IMR-90 (cell line): ENCODE measurements around the gene KIAA1328. TPM values are rescaled to one million over a fixed set of nuclear protein-coding genes. Genes with fewer than 3 reads are reported as not detected.

Experiments used
- ATAC-seq: fragments of 200-7000 bp; cut with Tn5 transposase; 2 replicates; pipeline ENCODE4 v1.9.1; 2020; ENCODE audit warnings: low read depth, mild to moderate bottlenecking, moderate library complexity
- BruUV-seq: library from RNA; stranded (reverse); fragments of 400-500 nt; replicated peaks from 2 replicates; lab custom pipeline; 2021; lab: Mats Ljungman, UMichigan
- CTCF ChIA-PET: fragments of 300-600 bp; formaldehyde crosslinking; extraction: SDS; loops from one replicate; lab custom pipeline; 2021; ENCODE audit warnings: antibody characterized with exemption; lab: Yijun Ruan, JAX
- POLR2A ChIA-PET: fragments of 300-600 bp; sonication (Branson Sonifier 250); formaldehyde crosslinking; loops from one replicate; lab custom pipeline; 2022; ENCODE audit warnings: antibody characterized with exemption; ENCODE audit not compliant: unreplicated experiment; lab: Charles Lee
- DNase-seq: peaks from one replicate; pipeline ENCODE4 v3.0.0; 2013
- H2AFZ ChIP-seq: replicated peaks from 2 replicates; pipeline ENCODE3; 2013; ENCODE audit warnings: low read length, mild to moderate bottlenecking; ENCODE audit not compliant: poor library complexity
- H2AK5ac ChIP-seq: 2 replicates; pipeline ENCODE4 v1.6.1; 2013; ENCODE audit warnings: low read depth, low read length, inconsistent platforms
- H2AK9ac ChIP-seq: replicated peaks from 2 replicates; pipeline ENCODE3; 2013; ENCODE audit warnings: mild to moderate bottlenecking, low read depth, low read length, moderate library complexity; ENCODE audit not compliant: poor library complexity
- H2BK120ac ChIP-seq: 2 replicates; pipeline ENCODE4 v1.6.1; 2013; ENCODE audit warnings: low read depth, low read length, inconsistent platforms
- H2BK15ac ChIP-seq: 3 replicates; pipeline ENCODE4 v1.6.1; 2013; ENCODE audit warnings: low read depth, low read length, inconsistent platforms
- H2BK20ac ChIP-seq: 2 replicates; pipeline ENCODE4 v1.6.1; 2013; ENCODE audit warnings: low read depth, mild to moderate bottlenecking, inconsistent platforms, low read length, moderate library complexity
- H2BK5ac ChIP-seq: 2 replicates; pipeline ENCODE4 v1.6.1; 2013; ENCODE audit warnings: mild to moderate bottlenecking, low read depth, low read length, inconsistent platforms; ENCODE audit not compliant: poor library complexity, severe bottlenecking
- H3K14ac ChIP-seq: replicated peaks from 2 replicates; pipeline ENCODE4 v1.6.1; 2013; ENCODE audit warnings: low read depth, low read length, inconsistent platforms
- H3K18ac ChIP-seq: 2 replicates; pipeline ENCODE4 v1.6.1; 2013; ENCODE audit warnings: low read depth, low read length, control low read depth
- H3K23ac ChIP-seq: 2 replicates; pipeline ENCODE4 v1.6.1; 2013; ENCODE audit warnings: low read depth, low read length, inconsistent platforms
- H3K27ac ChIP-seq: 2 replicates; pipeline ENCODE4 v1.5.1; 2013; ENCODE audit warnings: mild to moderate bottlenecking, control low read depth, low read length; ENCODE audit not compliant: insufficient read depth
- H3K27me3 ChIP-seq: 2 replicates; pipeline ENCODE4 v1.6.1; 2013; ENCODE audit warnings: low read length; ENCODE audit not compliant: control insufficient read depth, insufficient read depth
- H3K36me3 ChIP-seq: 2 replicates; pipeline ENCODE4 v1.6.1; 2013; ENCODE audit warnings: low read length, mixed read lengths; ENCODE audit not compliant: control insufficient read depth, insufficient read depth
- H3K4ac ChIP-seq: 2 replicates; pipeline ENCODE4 v1.6.1; 2013; ENCODE audit warnings: low read depth, low read length, inconsistent platforms
- H3K4me1 ChIP-seq: 2 replicates; pipeline ENCODE4 v1.6.1; 2013; ENCODE audit warnings: low read length, mixed read lengths; ENCODE audit not compliant: control insufficient read depth, insufficient read depth
- H3K4me2 ChIP-seq: 2 replicates; pipeline ENCODE4 v1.6.1; 2013; ENCODE audit warnings: low read depth, mild to moderate bottlenecking, control low read depth, low read length, moderate library complexity
- H3K4me3 ChIP-seq: 2 replicates; pipeline ENCODE4 v1.5.1; 2013; ENCODE audit warnings: low read depth, mild to moderate bottlenecking, control low read depth, low read length, moderate library complexity; ENCODE audit not compliant: insufficient read depth
- H3K56ac ChIP-seq: 2 replicates; pipeline ENCODE4 v1.6.1; 2013; ENCODE audit warnings: low read length, inconsistent platforms; ENCODE audit not compliant: insufficient read depth; ENCODE audit errors: extremely low read depth
- H3K79me1 ChIP-seq, 2 experiments: 2 replicates each; pipeline ENCODE4 v1.6.1; 2013; ENCODE audit warnings: low read length in 2 of 2, inconsistent platforms in 1 of 2, low read depth in 1 of 2
- H3K9ac ChIP-seq: 2 replicates; pipeline ENCODE4 v1.6.1; 2013; ENCODE audit warnings: low read depth, low read length, control low read depth
- H3K9me1 ChIP-seq: 2 replicates; pipeline ENCODE4 v1.6.1; 2013; ENCODE audit warnings: low read length, inconsistent platforms; ENCODE audit not compliant: insufficient read depth
- H3K9me3 ChIP-seq: 2 replicates; pipeline ENCODE4 v1.6.1; 2013; ENCODE audit warnings: low read length; ENCODE audit not compliant: control insufficient read depth, insufficient read depth
- H4K20me1 ChIP-seq: 2 replicates; pipeline ENCODE4 v1.6.1; 2013; ENCODE audit warnings: low read length, inconsistent platforms; ENCODE audit not compliant: insufficient read depth
- H4K5ac ChIP-seq: 2 replicates; pipeline ENCODE4 v1.6.1; 2013; ENCODE audit warnings: mild to moderate bottlenecking, low read depth, low read length, control low read depth
- H4K8ac ChIP-seq, 2 experiments: 2 replicates each; pipeline ENCODE4 v1.6.1; 2013; ENCODE audit warnings: low read depth in 2 of 2, low read length in 2 of 2, control low read depth in 1 of 2, inconsistent platforms in 1 of 2
- H4K91ac ChIP-seq: 2 replicates; pipeline ENCODE4 v1.6.1; 2013; ENCODE audit warnings: low read depth, low read length, inconsistent platforms; ENCODE audit not compliant: insufficient read depth
- CHD1 ChIP-seq: IDR thresholded peaks from 2 replicates; pipeline ENCODE4 v1.6.1; 2012; ENCODE audit warnings: low read depth, low read length, improper control_type of control experiment
- MAZ ChIP-seq: IDR thresholded peaks from 2 replicates; pipeline ENCODE4 v1.6.1; 2012; ENCODE audit warnings: low read depth, mild to moderate bottlenecking, low read length, improper control_type of control experiment, moderate library complexity, borderline replicate concordance
- RAD21 ChIP-seq: IDR thresholded peaks from 2 replicates; pipeline ENCODE4 v1.6.1; 2012; ENCODE audit warnings: low read length, improper control_type of control experiment
- RCOR1 ChIP-seq: IDR thresholded peaks from 2 replicates; pipeline ENCODE4 v1.6.1; 2012; ENCODE audit warnings: mild to moderate bottlenecking, low read length, improper control_type of control experiment; ENCODE audit not compliant: insufficient replicate concordance
- WGBS, 2 experiments: methylation state at CpG; one replicate each; pipeline versions ENCODE4 v1.1.5 to v1.1.7; 2013; ENCODE audit warnings: missing lambda C conversion rate in 2 of 2; ENCODE audit not compliant: insufficient read length in 1 of 2; ENCODE audit errors: extremely low coverage in 2 of 2; 5-methylcytosine and 5-hydroxymethylcytosine counted together
- dilution Hi-C: fragments of 300-500 bp; cut with HindIII; formaldehyde crosslinking; loops from one replicate; pipeline ENCODE4 v1.14.3; 2018; ENCODE audit warnings: low sequenced_read_pairs; ENCODE audit not compliant: unreplicated experiment
- in situ Hi-C: fragments of 300-500 bp; cut with MboI; formaldehyde crosslinking; loops from 3 replicates; pipeline ENCODE4 v1.14.3; 2019; ENCODE audit warnings: low sequenced_read_pairs, inconsistent platforms, mixed read lengths
- intact Hi-C: fragments of 100-400 bp; cut with micrococcal nuclease; formaldehyde crosslinking; loops from 2 replicates; pipeline ENCODE4 v1.10.0; 2022
- polyA plus RNA-seq, 3 experiments: library from polyadenylated mRNA; depleted of rRNA; stranded (reverse); fragments of >200 nt; gene quantifications; 2 replicates each; pipeline ENCODE4 v1.2.3, GENCODE V29; 2012; ENCODE audit warnings: low replicate concordance in 1 of 3
- total RNA-seq: library from RNA; depleted of rRNA; stranded (reverse); fragments of >200 nt; gene quantifications from 2 replicates; pipeline ENCODE4 v1.2.3, GENCODE V29; 2012
- TF ChIP-seq, protein P1 (sequence below): fragments of 150-350 bp; IDR thresholded peaks from 2 replicates; pipeline ENCODE4 v1.6.1; 2016; ENCODE audit warnings: low read depth, mild to moderate bottlenecking, low read length, moderate library complexity, borderline replicate concordance
- TF ChIP-seq, protein P2 (sequence below): fragments of 150-350 bp; IDR thresholded peaks from 2 replicates; pipeline ENCODE4 v1.6.1; 2017; ENCODE audit warnings: mild to moderate bottlenecking, antibody characterized with exemption, low read length, low read depth

KIAA1328 gene
- total and polyA plus RNA-seq, 2 of the 4 experiments (the other 2 are of a cell fraction) = 2.4 to 7.0 TPM

GRCh38 chr18:37260367-37261093 is 431.6 kb downstream of the KIAA1328 start:
- Histone ChIP-seq H3K36me3 (no peaks in the 10 kb centered on the region), H3K9me3 (no peaks in the 10 kb centered on the region), H3K79me1 (no peaks in the 10 kb centered on the region), H3K4me2 (no peak overlapping the region), H3K27me3 (peaks cover 16% of the 10 kb centered on the region), H2AK9ac (no peak overlapping the region), H3K4ac (no peak overlapping the region), H4K20me1 (no peaks in the 10 kb centered on the region), H4K5ac (no peak overlapping the region), H2BK120ac (no peak overlapping the region), H3K4me3 (no peak overlapping the region), H3K14ac (no peak overlapping the region), H3K4me1 (no peaks in the 10 kb centered on the region), H2AK5ac (no peak overlapping the region), H3K23ac (no peak overlapping the region), H4K8ac (no peak overlapping the region), H3K9me1 (peaks cover 3% of the 10 kb centered on the region; the same call in 1 of the 2 replicates), H3K18ac (no peak overlapping the region), H2BK5ac (no peak overlapping the region), H3K9ac (no peak overlapping the region), H3K27ac (no peak overlapping the region), H2AFZ (no peak overlapping the region), H2BK20ac (no peak overlapping the region), H4K91ac (no peak overlapping the region), H3K56ac (no peak overlapping the region), H2BK15ac (no peak overlapping the region)
- in situ Hi-C loops (no loop called here), intact Hi-C loops (no loop called here), dilution Hi-C loops (no loop called here)
- DNase-seq = no peak
- ATAC-seq = no peak
- ChIA-PET POLR2A (no interaction called here), CTCF (no interaction called here)
- no TSS peak for BruUV-seq
- TF ChIP-seq CHD1 (no peak), RCOR1 (no peak), MAZ (no peak), RAD21 (no peak)
- TF ChIP-seq, protein P1, sequence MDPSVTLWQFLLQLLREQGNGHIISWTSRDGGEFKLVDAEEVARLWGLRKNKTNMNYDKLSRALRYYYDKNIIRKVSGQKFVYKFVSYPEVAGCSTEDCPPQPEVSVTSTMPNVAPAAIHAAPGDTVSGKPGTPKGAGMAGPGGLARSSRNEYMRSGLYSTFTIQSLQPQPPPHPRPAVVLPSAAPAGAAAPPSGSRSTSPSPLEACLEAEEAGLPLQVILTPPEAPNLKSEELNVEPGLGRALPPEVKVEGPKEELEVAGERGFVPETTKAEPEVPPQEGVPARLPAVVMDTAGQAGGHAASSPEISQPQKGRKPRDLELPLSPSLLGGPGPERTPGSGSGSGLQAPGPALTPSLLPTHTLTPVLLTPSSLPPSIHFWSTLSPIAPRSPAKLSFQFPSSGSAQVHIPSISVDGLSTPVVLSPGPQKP = no peak
- TF ChIP-seq, protein P2, sequence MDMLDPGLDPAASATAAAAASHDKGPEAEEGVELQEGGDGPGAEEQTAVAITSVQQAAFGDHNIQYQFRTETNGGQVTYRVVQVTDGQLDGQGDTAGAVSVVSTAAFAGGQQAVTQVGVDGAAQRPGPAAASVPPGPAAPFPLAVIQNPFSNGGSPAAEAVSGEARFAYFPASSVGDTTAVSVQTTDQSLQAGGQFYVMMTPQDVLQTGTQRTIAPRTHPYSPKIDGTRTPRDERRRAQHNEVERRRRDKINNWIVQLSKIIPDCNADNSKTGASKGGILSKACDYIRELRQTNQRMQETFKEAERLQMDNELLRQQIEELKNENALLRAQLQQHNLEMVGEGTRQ = no peak
- WGBS, 2 experiments = 52% methylated on average over 7 of the region's 10 CpGs; no CpG with 5 or more reads in 1 of the 2 experiments
